Hematopoietic multipotent progenitor cell treated with erythropoietin and hydrocortisone succinate and interleukin-3 and kit ligand, for 8 days (in vitro differentiated cells): Measurements from ENCODE around the gene TIFAB.
A peak's percentile ranks its signal among the peaks of the same experiment; 100 is the strongest.

Experiments
- DNase-seq: peaks from one replicate; pipeline ENCODE4 v3.0.0-alpha.2; 2015

TIFAB gene

DNA sequence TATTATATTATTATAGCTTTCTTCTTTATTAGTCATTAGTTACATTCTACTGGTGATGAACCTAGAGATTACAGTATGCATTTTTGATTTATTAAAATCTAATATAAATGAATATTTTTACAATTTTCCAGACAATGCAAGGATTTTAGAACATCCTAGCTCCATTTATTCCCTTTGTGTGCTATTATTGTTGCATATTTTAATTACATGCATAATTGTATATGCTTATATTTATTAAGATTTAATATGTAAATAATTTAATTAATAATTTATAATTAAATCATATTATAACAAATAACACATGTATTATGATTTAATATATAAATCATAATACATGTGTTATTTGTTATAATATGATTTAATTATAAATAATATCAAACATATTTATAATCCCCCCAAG is 29.7 kb downstream of the TIFAB start:
- DNase-seq, result no peak

GRCh38 chr5:135417083-135417482 is 35.1 kb downstream of the TIFAB start:
- DNase-seq, result no peak

GRCh38 chr5:135405082-135405481 is 47.1 kb downstream of the TIFAB start:
- no peak for DNase-seq

- no peak for DNase-seq
Observed at GRCh38 chr5:135402031-135402430, 50.1 kb downstream of the TIFAB start.

DNA sequence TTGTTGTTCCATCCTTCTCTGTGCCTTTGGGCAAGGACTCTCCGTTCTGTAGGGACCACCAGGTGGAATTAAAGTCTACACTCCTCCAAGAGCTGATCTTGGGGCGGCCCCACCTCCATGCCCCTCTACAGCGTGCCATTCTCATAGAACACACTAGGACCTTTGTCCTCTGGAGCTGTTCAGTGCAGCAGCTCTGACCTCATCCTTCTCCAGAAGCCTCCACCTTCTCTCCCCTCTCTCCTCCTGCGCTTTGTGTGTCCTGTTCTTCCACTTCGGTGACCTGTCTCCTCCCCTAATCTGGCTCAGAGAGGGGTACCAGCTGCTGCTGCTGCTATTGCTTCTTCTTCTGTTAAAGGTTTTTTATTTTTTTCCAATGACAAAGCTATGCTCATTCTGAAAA is 51.3 kb downstream of the TIFAB start:
- DNase-seq, result no peak

DNA sequence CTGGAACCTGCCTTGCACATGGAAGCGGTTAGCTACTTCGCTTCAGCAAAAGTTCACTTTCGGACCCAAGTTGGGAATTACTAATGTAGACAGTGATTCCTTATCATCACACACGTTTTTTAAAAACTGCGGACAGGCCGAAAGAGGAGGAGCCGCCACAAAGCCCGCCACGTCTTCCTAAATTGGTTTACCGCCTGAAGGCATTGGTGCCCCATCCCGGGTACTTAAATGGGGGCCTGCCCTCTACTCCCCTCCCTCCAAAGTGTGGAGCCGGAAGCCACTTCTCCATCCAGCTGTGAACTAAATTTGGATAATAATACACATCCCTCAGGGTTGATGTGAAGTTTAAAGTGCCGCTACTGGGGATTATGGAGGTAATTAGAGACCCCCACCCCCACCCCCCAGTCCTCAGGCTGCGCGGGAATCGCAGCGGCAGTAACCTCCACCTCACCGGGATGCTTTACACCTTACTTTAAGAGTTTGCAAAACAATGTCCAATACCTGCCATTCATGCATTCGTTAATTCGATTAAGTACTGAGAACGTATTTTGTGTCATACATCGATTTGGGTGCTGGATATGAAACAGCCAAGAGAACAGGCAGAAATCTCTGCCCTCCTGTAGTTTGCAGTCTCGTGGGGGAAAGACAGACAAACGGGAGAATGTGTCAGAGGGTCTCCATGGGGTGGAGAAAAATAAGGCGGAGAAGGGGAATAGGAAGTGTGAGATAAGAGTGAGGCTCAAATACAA is 52.2 kb downstream of the TIFAB start:
- DNase-seq, result peak; percentile 61

- DNase-seq, result peak; percentile 84
Observed at GRCh38 chr5:135398855-135399793, 53.0 kb downstream of the TIFAB start, which contains the start of gene MACROH2A1. Gene MACROH2A1 (minus strand): TSS chr5:135399231. CDS start chr5:135389093, 10,138 bp downstream.

- no peak for DNase-seq
Observed at GRCh38 chr5:135398160-135398854, 53.8 kb downstream of the TIFAB start.
